ENCODE results near the gene NOPCHAP1. TPM values are rescaled to one million over a fixed set of nuclear protein-coding genes. Genes with fewer than 3 reads are reported as not detected.

The NOPCHAP1 gene
- total and polyA plus RNA-seq, 3 experiments from 2014 or later: 16.6 to 27.8 (median 25.8) TPM

- POLR2A ChIA-PET: no interaction called here
- H3K27ac Mint-ChIP-seq: peak overlapping the region in 1 of 8 donors; percentile 41
- peaks cover 14 to 72% (median 38%) of the 10 kb centered on the region in 3 donors for H3K36me3 Mint-ChIP-seq
- Histone ChIP-seq H3K4me3 (ENCODE audit: low read length) (no peak overlapping the region), H3K4me1 (ENCODE audit: insufficient read depth, low read length) (peaks cover 11% of the 10 kb centered on the region), H3K27me3 (ENCODE audit: insufficient read depth, low read length, poor library complexity, severe bottlenecking) (no peaks in the 10 kb centered on the region), H3K27ac (ENCODE audit: low read depth, low read length) (no peak overlapping the region), H3K9me3 (ENCODE audit: low read length) (no peaks in the 10 kb centered on the region), H3K36me3 (ENCODE audit: insufficient read depth, low read length) (peaks cover 16% of the 10 kb centered on the region)
- DNase-seq: no peak
- H3K4me1 Mint-ChIP-seq: peaks cover 23 to 31% (median 30%) of the 10 kb centered on the region in 3 donors
- CTCF ChIA-PET: no interaction called here
- no peaks in the 10 kb centered on the region for H3K27me3 Mint-ChIP-seq
- no peak overlapping the region for H3K4me3 Mint-ChIP-seq
- H3K9me3 Mint-ChIP-seq: no peaks in the 10 kb centered on the region
These were observed 5.5 kb downstream of the NOPCHAP1 start for GRCh38 chr12:104991565-104992128.

- Histone ChIP-seq H3K9me3 (ENCODE audit: low read length) (no peaks in the 10 kb centered on the region), H3K4me3 (ENCODE audit: low read length) (no peak overlapping the region), H3K36me3 (ENCODE audit: insufficient read depth, low read length) (peaks cover 16% of the 10 kb centered on the region), H3K27ac (ENCODE audit: low read depth, low read length) (no peak overlapping the region), H3K4me1 (ENCODE audit: insufficient read depth, low read length) (no peaks in the 10 kb centered on the region), H3K27me3 (ENCODE audit: insufficient read depth, low read length, poor library complexity, severe bottlenecking) (no peaks in the 10 kb centered on the region)
- ChIA-PET CTCF (interaction anchor here (1.0 kb wide), 1 partner anchor 35 kb away, joined by 3 read pairs; no protein-coding TSS in a partner anchor), POLR2A (no interaction called here)
- Mint-ChIP-seq H3K4me3 (no peak overlapping the region), H3K9me3 (no peaks in the 10 kb centered on the region), H3K4me1 (peaks cover 5 to 9% (median 5%) of the 10 kb centered on the region in 3 donors), H3K36me3 (peaks cover 13 to 87% (median 43%) of the 10 kb centered on the region in 3 donors), H3K27ac (no peak overlapping the region), H3K27me3 (no peaks in the 10 kb centered on the region)
- no peak for DNase-seq
These were observed 8.2 kb downstream of the NOPCHAP1 start for GRCh38 chr12:104994336-104994735.

GRCh38 chr12:104997541-104997940 lies 11.4 kb downstream of the NOPCHAP1 start:
- Histone ChIP-seq H3K36me3 (ENCODE audit: insufficient read depth, low read length) (peaks cover 8% of the 10 kb centered on the region), H3K27me3 (ENCODE audit: insufficient read depth, low read length, poor library complexity, severe bottlenecking) (no peaks in the 10 kb centered on the region), H3K4me3 (ENCODE audit: low read length) (no peak overlapping the region), H3K4me1 (ENCODE audit: insufficient read depth, low read length) (no peaks in the 10 kb centered on the region), H3K27ac (ENCODE audit: low read depth, low read length) (no peak overlapping the region), H3K9me3 (ENCODE audit: low read length) (no peaks in the 10 kb centered on the region)
- no peak for DNase-seq
- H3K27ac Mint-ChIP-seq: no peak overlapping the region
- peaks cover 0 to 11% (median 5%) of the 10 kb centered on the region in 5 donors for H3K9me3 Mint-ChIP-seq
- peaks cover 0 to 1% (median 0%) of the 10 kb centered on the region in 3 donors for H3K4me1 Mint-ChIP-seq
- ChIA-PET CTCF (no interaction called here), POLR2A (interaction anchor here (0.7 kb wide), 1 partner anchor 31 kb away, joined by 3 read pairs; no protein-coding TSS in a partner anchor)
- no peak overlapping the region for H3K4me3 Mint-ChIP-seq
- H3K36me3 Mint-ChIP-seq: peaks cover 38 to 89% (median 43%) of the 10 kb centered on the region in 3 donors
- no peaks in the 10 kb centered on the region for H3K27me3 Mint-ChIP-seq

- no peaks in the 10 kb centered on the region for H3K36me3 ChIP-seq (ENCODE audit: insufficient read depth, low read length)
- peak overlapping the region in 2 of 8 donors; percentile 29 to 54 for H3K27ac Mint-ChIP-seq
These were observed 12.6 kb downstream of the NOPCHAP1 start for GRCh38 chr12:104998423-104999346.

GRCh38 chr12:104999347-104999685 lies 13.2 kb downstream of the NOPCHAP1 start:
- peaks cover 39 to 87% (median 50%) of the 10 kb centered on the region in 3 donors for H3K36me3 Mint-ChIP-seq
- peaks cover 0 to 1% (median 0%) of the 10 kb centered on the region in 3 donors for H3K4me1 Mint-ChIP-seq
- POLR2A ChIA-PET: no interaction called here
- peaks cover 0 to 11% (median 5%) of the 10 kb centered on the region in 5 donors for H3K9me3 Mint-ChIP-seq
- CTCF ChIA-PET: no interaction called here
- H3K36me3 ChIP-seq (ENCODE audit: insufficient read depth, low read length): no peaks in the 10 kb centered on the region
- peak overlapping the region in 2 of 8 donors; percentile 29 to 39 for H3K27ac Mint-ChIP-seq
- no peaks in the 10 kb centered on the region for H3K9me3 ChIP-seq (ENCODE audit: low read length)
- no peak overlapping the region for H3K4me3 Mint-ChIP-seq
- H3K4me1 ChIP-seq (ENCODE audit: insufficient read depth, low read length): no peaks in the 10 kb centered on the region
- H3K27me3 ChIP-seq (ENCODE audit: insufficient read depth, low read length, poor library complexity, severe bottlenecking): no peaks in the 10 kb centered on the region
- no peak overlapping the region for H3K4me3 ChIP-seq (ENCODE audit: low read length)
- no peak for DNase-seq
- H3K27ac ChIP-seq (ENCODE audit: low read depth, low read length): no peak overlapping the region
- no peaks in the 10 kb centered on the region for H3K27me3 Mint-ChIP-seq

More at GRCh38 chr12:104998423-104999346, 12.6 kb downstream of the NOPCHAP1 start:
- no peaks in the 10 kb centered on the region for H3K27me3 Mint-ChIP-seq
- Histone ChIP-seq H3K27me3 (ENCODE audit: insufficient read depth, low read length, poor library complexity, severe bottlenecking) (no peaks in the 10 kb centered on the region), H3K27ac (ENCODE audit: low read depth, low read length) (no peak overlapping the region), H3K4me3 (ENCODE audit: low read length) (no peak overlapping the region), H3K4me1 (ENCODE audit: insufficient read depth, low read length) (no peaks in the 10 kb centered on the region), H3K9me3 (ENCODE audit: low read length) (no peaks in the 10 kb centered on the region)
- H3K4me1 Mint-ChIP-seq: peaks cover 0 to 1% (median 0%) of the 10 kb centered on the region in 3 donors
- H3K4me3 Mint-ChIP-seq: no peak overlapping the region
- DNase-seq: peak in 1 of 5 donors; percentile 8
- CTCF ChIA-PET: no interaction called here
- POLR2A ChIA-PET: no interaction called here
- H3K36me3 Mint-ChIP-seq: peaks cover 42 to 88% (median 48%) of the 10 kb centered on the region in 3 donors
- H3K9me3 Mint-ChIP-seq: peaks cover 0 to 11% (median 5%) of the 10 kb centered on the region in 5 donors

GRCh38 chr12:105001476-105001875 lies 15.4 kb downstream of the NOPCHAP1 start:
- H3K36me3 Mint-ChIP-seq: peaks cover 36 to 85% (median 67%) of the 10 kb centered on the region in 3 donors
- peaks cover 0 to 11% (median 5%) of the 10 kb centered on the region in 5 donors for H3K9me3 Mint-ChIP-seq
- no peak overlapping the region for H3K4me3 Mint-ChIP-seq
- POLR2A ChIA-PET: no interaction called here
- H3K27me3 ChIP-seq (ENCODE audit: insufficient read depth, low read length, poor library complexity, severe bottlenecking): no peaks in the 10 kb centered on the region
- no peak overlapping the region for H3K4me3 ChIP-seq (ENCODE audit: low read length)
- H3K36me3 ChIP-seq (ENCODE audit: insufficient read depth, low read length): no peaks in the 10 kb centered on the region
- H3K4me1 Mint-ChIP-seq: peaks cover 0 to 1% (median 0%) of the 10 kb centered on the region in 3 donors
- H3K9me3 ChIP-seq (ENCODE audit: low read length): no peaks in the 10 kb centered on the region
- no peak overlapping the region for H3K27ac ChIP-seq (ENCODE audit: low read depth, low read length)
- CTCF ChIA-PET: interaction anchor here (1.5 kb wide), 1 partner anchor 12 kb away, joined by 3 read pairs; no protein-coding TSS in a partner anchor
- H3K27ac Mint-ChIP-seq: no peak overlapping the region
- DNase-seq: no peak
- H3K4me1 ChIP-seq (ENCODE audit: insufficient read depth, low read length): no peaks in the 10 kb centered on the region
- no peaks in the 10 kb centered on the region for H3K27me3 Mint-ChIP-seq

GRCh38 chr12:105013892-105014291 lies 27.8 kb downstream of the NOPCHAP1 start:
- Histone ChIP-seq H3K27me3 (ENCODE audit: insufficient read depth, low read length, poor library complexity, severe bottlenecking) (no peaks in the 10 kb centered on the region), H3K27ac (ENCODE audit: low read depth, low read length) (no peak overlapping the region), H3K4me1 (ENCODE audit: insufficient read depth, low read length) (no peaks in the 10 kb centered on the region), H3K4me3 (ENCODE audit: low read length) (no peak overlapping the region), H3K9me3 (ENCODE audit: low read length) (no peaks in the 10 kb centered on the region), H3K36me3 (ENCODE audit: insufficient read depth, low read length) (no peaks in the 10 kb centered on the region)
- no peaks in the 10 kb centered on the region for H3K4me1 Mint-ChIP-seq
- H3K27ac Mint-ChIP-seq: no peak overlapping the region
- no peak overlapping the region for H3K4me3 Mint-ChIP-seq
- peaks cover 39 to 70% (median 46%) of the 10 kb centered on the region in 3 donors for H3K36me3 Mint-ChIP-seq
- H3K27me3 Mint-ChIP-seq: no peaks in the 10 kb centered on the region
- POLR2A ChIA-PET: no interaction called here
- no peak for DNase-seq
- H3K9me3 Mint-ChIP-seq: peaks cover 10 to 19% (median 12%) of the 10 kb centered on the region in 5 donors
- CTCF ChIA-PET: no interaction called here

- Mint-ChIP-seq H3K4me3 (no peak overlapping the region), H3K27ac (no peak overlapping the region), H3K27me3 (no peaks in the 10 kb centered on the region), H3K36me3 (peaks cover 32 to 66% (median 40%) of the 10 kb centered on the region in 3 donors), H3K9me3 (peaks cover 10 to 19% (median 12%) of the 10 kb centered on the region in 5 donors), H3K4me1 (no peaks in the 10 kb centered on the region)
- Histone ChIP-seq H3K36me3 (ENCODE audit: insufficient read depth, low read length) (no peaks in the 10 kb centered on the region), H3K27ac (ENCODE audit: low read depth, low read length) (no peak overlapping the region), H3K4me1 (ENCODE audit: insufficient read depth, low read length) (no peaks in the 10 kb centered on the region), H3K9me3 (ENCODE audit: low read length) (no peaks in the 10 kb centered on the region), H3K4me3 (ENCODE audit: low read length) (no peak overlapping the region), H3K27me3 (ENCODE audit: insufficient read depth, low read length, poor library complexity, severe bottlenecking) (no peaks in the 10 kb centered on the region)
- no peak for DNase-seq
- ChIA-PET POLR2A (interaction anchor here (0.5 kb wide), 1 partner anchor 26 kb away, joined by 4 read pairs; no protein-coding TSS in a partner anchor), CTCF (no interaction called here)
These were observed 28.5 kb downstream of the NOPCHAP1 start for GRCh38 chr12:105014603-105015002.
